ENCODE data around the gene TNFSF9. TPM values are rescaled to one million over a fixed set of nuclear protein-coding genes. Genes with fewer than 3 reads are reported as not detected.
A peak's percentile ranks its signal among the peaks of the same experiment; 100 is the strongest.

Gene TNFSF9
- polyA plus RNA-seq, 2 of the 4 experiments (the other 2 are of a cell fraction): 6.3 to 15.9 TPM

- no peak for FAIRE-seq
- CTCF ChIA-PET: interaction anchor here (0.6 to 2.0 kb wide), 5 partner anchors 8 to 291 kb away, joined by 3 to 4 read pairs (median 3); no protein-coding TSS in a partner anchor
- POLR2A ChIA-PET: interaction anchor here (1.1 kb wide), 1 partner anchor 41 kb away, joined by 3 read pairs; the partner anchor contains the start of gene TNFSF9
These were observed 40.3 kb downstream of the TNFSF9 start for GRCh38 chr19:6571167-6571566.

GRCh38 chr19:6572217-6572616 lies 41.4 kb downstream of the TNFSF9 start:
- peaks cover 27% of the 10 kb centered on the region for H3K4me1 ChIP-seq
- ChIA-PET POLR2A (interaction anchor here (1.3 kb wide), 1 partner anchor 42 kb away, joined by 4 read pairs; the partner anchor contains the start of gene TNFSF9), CTCF (interaction anchor here (1.2 to 2.0 kb wide), 3 partner anchors 56 to 290 kb away, joined by 3 to 4 read pairs (median 3); no protein-coding TSS in a partner anchor)
- FAIRE-seq: no peak
- H3K4me2 ChIP-seq: no peak overlapping the region
- 33% methylated on average over 1 of the region's 4 CpGs for WGBS (ENCODE audit: missing lambda C conversion rate)
- 0 out of 6 replicates have a peak overlapping the region, but pooled peaks of 1 of the 2 experiments have one; percentile 7 for H3K27ac ChIP-seq
- no peak overlapping the region for H3K4me3 ChIP-seq
- ATAC-seq: no peak
- no peak for TF ChIP-seq ZC3H11A (IDR thresholded peaks at IDR 0.05)
- TF ChIP-seq SMC3 (IDR thresholded peaks at IDR 0.05): no peak
- TF ChIP-seq E2F6 (IDR thresholded peaks at IDR 0.05; ENCODE audit: borderline replicate concordance, low read depth): no peak
- TF ChIP-seq RFX5 (IDR thresholded peaks at IDR 0.05): no peak
- no peak for TF ChIP-seq CBX2 (IDR thresholded peaks at IDR 0.05; ENCODE audit: borderline replicate concordance, low read depth)
- TF ChIP-seq REST (IDR thresholded peaks at IDR 0.05): no peak
- TF ChIP-seq BCL3 (IDR thresholded peaks at IDR 0.05): no peak
- peaks cover 7% of the 10 kb centered on the region; the same call in 1 of the 3 replicates for H3K9me3 ChIP-seq
- DNase-seq (ENCODE audit: low read depth in 1 of 2, low spot score in 1 of 2): no peak

More at GRCh38 chr19:6571167-6571566, 40.3 kb downstream of the TNFSF9 start:
- ATAC-seq: no peak
- TF ChIP-seq HOXB5 (CRISPR knock-in tag; IDR thresholded peaks at IDR 0.05): no peak
- TF ChIP-seq TFCP2L1 (CRISPR knock-in tag; IDR thresholded peaks at IDR 0.05): no peak
- TF ChIP-seq POLR2AphosphoS2 (conservative IDR thresholded peaks at IDR 0.05; ENCODE audit: low read length): no peak
- no peak for TF ChIP-seq NPAS2 (CRISPR knock-in tag; IDR thresholded peaks at IDR 0.05; ENCODE audit: borderline replicate concordance)
- 0 out of 2 replicates have a peak, but pooled peaks have one; percentile 15 for TF ChIP-seq REST (IDR thresholded peaks at IDR 0.05)
- no peak for TF ChIP-seq KDM1A (IDR thresholded peaks at IDR 0.05; ENCODE audit: low read depth)
- Histone ChIP-seq H3K4me2 (no peak overlapping the region), H3K9me3 (peaks cover 11% of the 10 kb centered on the region; the same call in 2 of the 3 replicates), H3K4me1 (peaks cover 16% of the 10 kb centered on the region), H3K27ac (no peak overlapping the region), H3K4me3 (no peak overlapping the region)
- no peak for DNase-seq (ENCODE audit: low read depth in 1 of 2, low spot score in 1 of 2)
